Measurements from ENCODE around the gene ENTPD5. TPM values are rescaled to one million over a fixed set of nuclear protein-coding genes. Genes with fewer than 3 reads are reported as not detected.
"Not testable (repeated sequence)": the region's sequence is repeated elsewhere in the genome, so short reads cannot be mapped to it uniquely, and the experiment has no call there.

The ENTPD5 gene
- total RNA-seq, 1 donor from 2014 or later: 13.7 TPM

- Histone ChIP-seq H3K36me3 (ENCODE audit: control insufficient read depth, insufficient read depth, low read length) (no peaks in the 10 kb centered on the region), H3K4me3 (ENCODE audit: low read depth, low read length) (no peak overlapping the region), H3K27me3 (ENCODE audit: control insufficient read depth, insufficient read depth, low read length) (no peaks in the 10 kb centered on the region)
- no peak for TF ChIP-seq CTCF (IDR thresholded peaks at IDR 0.05; ENCODE audit: insufficient read depth, low read length, severe bottlenecking)
- no peak for DNase-seq (ENCODE audit: low read depth)
- no peak for FAIRE-seq
These were observed 21.1 kb downstream of the ENTPD5 start for GRCh38 chr14:73997944-73998447.

GRCh38 chr14:73997108-73997943, 21.8 kb downstream of the ENTPD5 start:
- Histone ChIP-seq H3K27me3 (ENCODE audit: control insufficient read depth, insufficient read depth, low read length) (no peaks in the 10 kb centered on the region), H3K36me3 (ENCODE audit: control insufficient read depth, insufficient read depth, low read length) (no peaks in the 10 kb centered on the region), H3K4me3 (ENCODE audit: low read depth, low read length) (no peak overlapping the region)
- no peak for FAIRE-seq
- DNase-seq (ENCODE audit: low read depth): no peak
- TF ChIP-seq CTCF (IDR thresholded peaks at IDR 0.05; ENCODE audit: insufficient read depth, low read length, severe bottlenecking): no peak

GRCh38 chr14:73996731-73997107, 22.4 kb downstream of the ENTPD5 start:
- no peaks in the 10 kb centered on the region for H3K36me3 ChIP-seq (ENCODE audit: control insufficient read depth, insufficient read depth, low read length)
- FAIRE-seq: no peak

GRCh38 chr14:73995977-73996378, 23.1 kb downstream of the ENTPD5 start:
- no peak for TF ChIP-seq CTCF (IDR thresholded peaks at IDR 0.05; ENCODE audit: insufficient read depth, low read length, severe bottlenecking)
- Histone ChIP-seq H3K36me3 (ENCODE audit: control insufficient read depth, insufficient read depth, low read length) (no peaks in the 10 kb centered on the region), H3K27me3 (ENCODE audit: control insufficient read depth, insufficient read depth, low read length) (no peaks in the 10 kb centered on the region), H3K4me3 (ENCODE audit: low read depth, low read length) (no peak overlapping the region)
- no peak for DNase-seq (ENCODE audit: low read depth)
- FAIRE-seq: no peak

More at GRCh38 chr14:73996731-73997107, 22.4 kb downstream of the ENTPD5 start:
- no peak for TF ChIP-seq CTCF (IDR thresholded peaks at IDR 0.05; ENCODE audit: insufficient read depth, low read length, severe bottlenecking)
- no peak for DNase-seq (ENCODE audit: low read depth)
- Histone ChIP-seq H3K4me3 (ENCODE audit: low read depth, low read length) (no peak overlapping the region), H3K27me3 (ENCODE audit: control insufficient read depth, insufficient read depth, low read length) (no peaks in the 10 kb centered on the region)

- not testable (repeated sequence) for FAIRE-seq; H3K36me3 ChIP-seq (ENCODE audit: control insufficient read depth, insufficient read depth, low read length); DNase-seq (ENCODE audit: low read depth); H3K27me3 ChIP-seq (ENCODE audit: control insufficient read depth, insufficient read depth, low read length); H3K4me3 ChIP-seq (ENCODE audit: low read depth, low read length)
These were observed 24.2 kb downstream of the ENTPD5 start for GRCh38 chr14:73994926-73995325.

- Histone ChIP-seq H3K27me3 (ENCODE audit: control insufficient read depth, insufficient read depth, low read length) (no peaks in the 10 kb centered on the region), H3K36me3 (ENCODE audit: control insufficient read depth, insufficient read depth, low read length) (peaks cover 4% of the 10 kb centered on the region), H3K4me3 (ENCODE audit: low read depth, low read length) (no peak overlapping the region)
- no peak for TF ChIP-seq CTCF (IDR thresholded peaks at IDR 0.05; ENCODE audit: insufficient read depth, low read length, severe bottlenecking)
- FAIRE-seq (no peak), DNase-seq (ENCODE audit: low read depth) (no peak)
These were observed 28.0 kb downstream of the ENTPD5 start for GRCh38 chr14:73991092-73991491.

- H3K36me3 ChIP-seq (ENCODE audit: control insufficient read depth, insufficient read depth, low read length); DNase-seq (ENCODE audit: low read depth); H3K4me3 ChIP-seq (ENCODE audit: low read depth, low read length); H3K27me3 ChIP-seq (ENCODE audit: control insufficient read depth, insufficient read depth, low read length); FAIRE-seq: not testable (repeated sequence)
These were observed 30.4 kb downstream of the ENTPD5 start for GRCh38 chr14:73988656-73989055.
